Ishikawa (cell line): ENCODE measurements around the gene SRGAP1.

Experiments used
- CEBPB ChIP-seq: IDR thresholded peaks from 2 replicates; pipeline ENCODE4 v1.6.1; 2012
- CREB1 ChIP-seq: IDR thresholded peaks from 2 replicates; pipeline ENCODE4 v1.6.1; 2012; ENCODE audit warnings: low read depth
- EGR1 ChIP-seq: IDR thresholded peaks from 2 replicates; pipeline ENCODE4 v1.6.1; 2012
- EP300 ChIP-seq: IDR thresholded peaks from 2 replicates; pipeline ENCODE4 v1.6.1; 2012; ENCODE audit warnings: borderline replicate concordance
- FOXM1 ChIP-seq: IDR thresholded peaks from 2 replicates; pipeline ENCODE4 v1.6.1; 2012; ENCODE audit warnings: low read depth, borderline replicate concordance
- MAX ChIP-seq: IDR thresholded peaks from 2 replicates; pipeline ENCODE4 v1.6.1; 2012
- NFIC ChIP-seq: IDR thresholded peaks from 2 replicates; pipeline ENCODE4 v1.6.1; 2012
- RAD21 ChIP-seq: IDR thresholded peaks from 2 replicates; pipeline ENCODE4 v1.6.1; 2012; ENCODE audit warnings: low read depth
- REST ChIP-seq: IDR thresholded peaks from 2 replicates; pipeline ENCODE4 v1.6.1; 2012; ENCODE audit warnings: low read depth, mild to moderate bottlenecking
- TAF1 ChIP-seq: IDR thresholded peaks from 2 replicates; pipeline ENCODE4 v1.6.1; 2012; ENCODE audit warnings: low read depth, mild to moderate bottlenecking
- TCF12 ChIP-seq: IDR thresholded peaks from 2 replicates; pipeline ENCODE4 v1.6.1; 2012; ENCODE audit warnings: low read depth
- TEAD4 ChIP-seq: IDR thresholded peaks from 2 replicates; pipeline ENCODE4 v1.6.1; 2012
- USF1 ChIP-seq: IDR thresholded peaks from 2 replicates; pipeline ENCODE4 v1.6.1; 2012
- YY1 ChIP-seq: IDR thresholded peaks from 2 replicates; pipeline ENCODE4 v1.6.1; 2012; ENCODE audit warnings: low read depth
- ZBTB7A ChIP-seq: IDR thresholded peaks from 2 replicates; pipeline ENCODE4 v1.6.1; 2012; ENCODE audit warnings: low read depth

Gene SRGAP1

GRCh38 chr12:63843721-63844390 lies 644 bp upstream of the SRGAP1 start:
- TF ChIP-seq FOXM1, result no peak
- peak; percentile 42; the same call in 1 of the 2 replicates for TF ChIP-seq TAF1
- TF ChIP-seq TCF12, result no peak; the same call in none of the 2 replicates
- no peak; the same call in none of the 2 replicates for TF ChIP-seq ZBTB7A
- TF ChIP-seq CREB1, result no peak
- TF ChIP-seq REST, result no peak
- TF ChIP-seq USF1, result no peak
- no peak for TF ChIP-seq CEBPB
- 0 out of 2 replicates have a peak, but pooled peaks have one; percentile 52 for TF ChIP-seq EP300
- TF ChIP-seq EGR1, result no peak; the same call in 1 of the 2 replicates
- TF ChIP-seq TEAD4, result peak; percentile 17; the same call in 1 of the 2 replicates
- peak; percentile 9; the same call in 1 of the 2 replicates for TF ChIP-seq YY1
- peak; percentile 32; the same call in 1 of the 2 replicates for TF ChIP-seq NFIC
- peak; percentile 92 for TF ChIP-seq RAD21
- peak; percentile 86 for TF ChIP-seq MAX

GRCh38 chr12:63845726-63846125 lies 1.2 kb downstream of the SRGAP1 start:
- no peak for TF ChIP-seq ZBTB7A
- no peak for TF ChIP-seq TAF1
- TF ChIP-seq RAD21, result no peak
- TF ChIP-seq FOXM1, result no peak
- no peak for TF ChIP-seq EP300
- no peak for TF ChIP-seq EGR1
- no peak for TF ChIP-seq TCF12
- TF ChIP-seq REST, result no peak
- TF ChIP-seq TEAD4, result no peak
- no peak for TF ChIP-seq CEBPB
- no peak for TF ChIP-seq USF1
- no peak for TF ChIP-seq CREB1

- TF ChIP-seq NFIC, result no peak
Measured at GRCh38 chr12:63846238-63846967, 1.9 kb downstream of the SRGAP1 start.

- TF ChIP-seq USF1 (no peak), TEAD4 (no peak), RAD21 (no peak), REST (no peak), CREB1 (no peak), EP300 (no peak), TCF12 (no peak), NFIC (no peak), EGR1 (no peak), MAX (no peak), FOXM1 (no peak), ZBTB7A (no peak), TAF1 (no peak), YY1 (no peak), CEBPB (no peak)
Measured at GRCh38 chr12:63848450-63848849, 4.0 kb downstream of the SRGAP1 start.
